TTC549 (cell line): ENCODE measurements around the gene ZNF277.

Experiments used
- FAIRE-seq: peaks from 2 replicates; lab custom pipeline; 2012; peaks lifted over from hg19 to GRCh38; lab: Jason Lieb, UNC

Gene ZNF277

DNA sequence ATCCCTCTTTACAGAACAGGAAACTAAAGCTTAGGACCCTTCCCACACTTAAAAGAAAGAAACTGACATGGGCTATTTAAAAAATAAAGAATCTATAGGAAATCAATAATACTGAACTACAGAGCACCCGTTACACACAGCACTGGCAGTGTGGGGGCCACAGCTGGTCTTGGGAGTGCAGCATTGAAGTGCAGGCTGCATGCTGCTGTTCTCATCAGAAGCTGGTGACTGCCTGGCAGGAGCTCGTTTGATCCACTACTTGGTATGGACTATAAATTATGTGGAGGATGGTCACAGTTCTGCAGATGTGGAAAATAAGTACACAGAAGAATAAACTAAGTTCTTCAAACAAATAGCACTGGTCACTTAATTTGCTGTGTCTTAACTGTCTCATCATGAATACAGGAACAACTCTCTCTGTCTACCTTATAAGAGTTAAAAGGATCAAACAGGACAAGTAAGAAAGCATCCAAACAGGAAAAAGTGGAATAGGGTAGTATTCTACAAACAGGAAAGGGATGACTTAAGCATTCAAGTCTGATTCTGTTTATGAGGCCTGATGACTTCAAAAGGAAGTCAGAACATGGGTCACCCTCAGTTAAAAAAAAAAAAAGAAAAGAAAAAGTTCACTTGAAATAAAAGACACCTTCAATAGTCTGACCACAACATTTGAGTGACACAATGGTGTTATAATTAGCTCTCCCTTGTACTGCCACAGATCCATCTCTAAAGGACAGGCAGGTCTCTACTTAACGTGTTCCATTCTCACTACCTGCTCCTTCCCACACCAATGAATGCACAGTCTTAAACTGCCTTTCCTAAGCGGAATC lies 21.3 kb upstream of the ZNF277 start:
- FAIRE-seq, result no peak

DNA sequence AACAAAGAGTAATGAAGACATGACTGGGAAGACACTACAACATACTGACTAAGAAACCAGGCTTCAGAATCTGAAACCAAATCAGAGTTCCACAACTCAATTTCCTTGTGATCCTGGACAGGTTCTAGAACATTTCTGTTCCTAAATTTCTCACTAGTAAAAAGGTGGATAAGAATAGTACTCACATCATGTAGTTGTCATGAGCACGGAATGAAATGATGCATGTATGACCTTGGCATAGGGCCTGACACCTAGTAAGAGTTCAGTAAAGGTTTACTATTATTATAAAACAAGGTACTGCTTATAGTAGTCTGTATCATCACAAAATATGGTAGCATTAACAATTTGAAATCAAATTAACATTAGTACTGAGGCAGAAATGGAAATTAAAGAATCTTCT lies 20.2 kb upstream of the ZNF277 start:
- no peak for FAIRE-seq

DNA sequence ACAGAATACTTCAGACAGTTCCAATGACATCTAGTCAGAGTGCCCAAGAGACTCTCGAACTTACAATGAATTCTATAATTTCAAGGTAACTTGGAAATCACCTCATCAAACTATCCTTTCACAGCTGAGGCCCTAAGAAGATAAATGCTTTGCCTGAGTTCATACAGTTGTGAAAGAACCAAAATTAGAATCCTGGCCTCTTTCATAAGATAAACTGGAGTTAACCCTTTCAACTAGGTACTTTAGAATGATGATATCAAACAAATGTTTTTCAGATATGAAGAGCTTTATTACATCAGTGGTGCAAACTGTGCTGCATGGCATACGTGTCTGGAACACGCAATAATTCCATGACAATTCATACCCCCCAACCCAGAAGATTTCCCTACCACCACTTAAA lies 18.2 kb upstream of the ZNF277 start:
- no peak for FAIRE-seq

DNA sequence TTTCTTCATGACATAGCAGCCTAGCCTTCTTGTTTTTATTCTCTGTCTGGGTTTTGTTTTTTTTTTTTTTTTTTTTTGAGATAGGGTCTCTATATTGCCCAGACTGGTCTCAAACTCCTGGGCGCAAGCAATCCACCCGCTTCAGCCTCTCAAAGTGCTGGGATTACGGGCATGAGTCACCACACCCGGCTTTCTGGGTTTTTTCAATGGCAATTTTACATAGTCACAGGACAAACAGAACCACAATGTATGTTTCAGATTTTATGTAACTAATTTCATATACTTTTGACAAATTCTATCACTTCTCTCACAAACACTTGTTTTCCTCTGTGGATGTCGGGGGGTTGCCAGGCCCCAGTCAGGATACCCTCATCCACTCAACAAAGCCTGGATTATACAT lies 16.8 kb upstream of the ZNF277 start:
- FAIRE-seq, result no peak

DNA sequence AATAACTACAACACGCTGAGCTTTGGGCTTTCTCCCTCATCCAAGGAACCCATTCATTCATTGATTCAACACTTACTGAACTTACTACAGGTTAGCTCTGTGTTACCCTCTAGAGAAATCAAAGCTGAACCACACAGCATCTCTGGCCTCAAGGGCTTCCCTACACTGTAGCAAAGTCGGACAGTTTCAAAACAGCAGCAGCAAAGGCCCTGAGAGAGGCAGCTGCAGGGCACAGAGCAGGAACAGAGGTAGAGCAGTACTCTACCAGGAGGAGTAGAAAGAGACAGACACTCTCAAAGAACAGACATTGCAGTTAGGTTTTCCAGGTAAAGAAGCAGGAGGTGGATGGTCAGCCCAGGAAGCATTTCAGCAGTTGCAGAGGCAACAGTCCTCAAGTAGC lies 16.4 kb upstream of the ZNF277 start:
- no peak for FAIRE-seq

DNA sequence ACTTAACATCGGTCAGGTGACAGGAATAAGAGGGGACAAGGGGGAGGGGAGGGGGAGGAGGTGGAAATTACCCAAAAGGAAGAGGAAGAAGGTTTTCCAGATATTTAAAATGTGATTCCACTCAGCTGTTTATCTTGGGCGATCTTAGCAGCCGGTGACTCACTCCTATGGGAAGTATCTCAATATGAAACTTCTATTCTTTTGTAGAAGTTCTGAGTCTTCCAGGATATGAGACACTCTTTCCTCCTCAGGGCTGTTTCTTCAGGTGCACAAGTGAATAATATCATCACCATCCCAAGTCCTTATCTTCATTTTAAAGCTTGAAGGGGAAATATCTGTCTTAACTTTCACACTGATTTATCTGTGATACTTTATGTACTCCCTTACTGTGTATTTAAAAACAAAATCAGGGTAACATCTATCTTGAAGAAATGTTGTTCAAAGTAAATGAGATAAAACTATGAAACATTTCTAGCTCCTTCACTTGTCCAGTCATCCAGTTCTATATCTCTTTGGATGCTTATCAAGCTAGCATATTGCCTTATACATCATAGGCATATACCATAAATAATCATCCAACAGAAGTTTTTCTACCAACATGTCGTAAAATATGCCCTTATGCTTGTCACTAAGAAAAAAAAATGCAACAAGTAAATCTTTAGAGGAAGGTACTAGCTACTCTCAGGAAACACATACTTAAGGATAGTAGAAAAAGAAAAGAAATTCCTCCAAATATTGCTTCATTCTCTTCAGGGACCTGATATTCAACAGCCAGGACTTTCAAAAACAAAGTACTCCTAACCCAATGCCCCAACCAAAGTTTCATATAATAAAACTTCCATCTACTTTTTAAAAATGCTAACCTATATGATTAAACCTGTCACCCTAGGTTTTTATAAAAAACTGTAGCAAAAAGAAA lies 14.0 kb upstream of the ZNF277 start:
- no peak for FAIRE-seq

DNA sequence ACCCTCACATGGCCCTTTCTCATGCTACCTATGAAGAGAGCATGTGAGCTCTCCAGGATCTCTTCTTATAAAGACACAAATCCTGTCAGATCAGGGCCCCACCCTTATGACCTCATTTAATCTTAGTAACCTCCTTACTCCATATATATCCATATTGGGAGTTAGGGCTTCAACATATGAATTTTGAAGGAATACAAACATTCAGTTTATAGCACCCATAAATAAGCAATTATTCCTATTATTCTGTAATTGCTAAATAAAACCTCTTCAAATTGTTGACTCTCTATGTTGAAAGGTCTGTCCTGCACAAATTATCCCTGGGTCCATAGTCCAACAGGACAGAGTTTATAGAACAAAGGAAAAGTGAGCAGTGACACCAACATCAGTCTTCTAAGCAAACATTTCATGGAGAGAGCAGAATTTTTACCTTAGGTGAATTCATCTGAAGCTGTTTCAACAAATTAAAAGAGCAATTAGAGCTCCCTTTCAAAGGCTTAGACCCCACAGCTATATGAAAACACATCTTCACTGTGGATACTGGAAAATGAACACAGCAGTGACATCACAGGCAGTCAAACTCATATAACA lies 12.5 kb upstream of the ZNF277 start:
- FAIRE-seq, result no peak

DNA sequence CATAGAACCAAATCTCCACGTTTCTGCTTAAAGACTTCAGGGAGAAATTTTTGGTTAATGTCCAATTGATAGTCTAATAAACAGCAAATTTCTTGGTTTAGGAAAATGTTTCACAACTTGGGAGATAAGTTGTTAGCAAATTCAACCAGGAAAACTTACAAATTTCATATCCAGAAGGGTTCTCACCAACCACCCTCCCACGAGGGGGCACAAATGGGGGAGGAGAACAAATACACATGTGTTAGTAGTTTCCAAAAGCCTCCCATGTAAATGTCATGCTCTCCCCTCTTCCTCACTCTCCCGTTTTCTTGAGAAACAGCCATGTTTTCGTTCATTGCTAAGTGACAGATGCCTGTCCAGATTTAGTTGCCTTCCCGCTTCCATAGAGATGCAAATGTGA lies 10.8 kb upstream of the ZNF277 start:
- no peak for FAIRE-seq

DNA sequence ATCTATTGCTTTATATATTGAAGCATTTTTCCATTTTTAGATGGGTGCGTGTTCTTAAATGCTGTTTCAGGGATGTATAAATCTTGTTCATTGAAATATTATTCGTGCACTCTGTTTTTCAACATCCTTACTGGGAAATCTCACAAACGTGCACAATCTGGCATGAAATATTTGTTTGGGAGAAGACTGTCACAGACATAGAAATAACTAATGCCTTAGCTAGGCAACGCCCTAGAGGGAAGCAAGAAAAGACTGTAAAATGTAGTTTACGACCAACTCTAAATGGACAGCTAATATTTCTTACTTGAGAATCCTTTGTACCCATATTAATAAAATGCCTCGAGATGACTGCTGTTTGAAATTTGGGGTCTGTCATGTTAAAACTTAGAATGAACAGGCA lies 9.2 kb upstream of the ZNF277 start:
- FAIRE-seq, result no peak

DNA sequence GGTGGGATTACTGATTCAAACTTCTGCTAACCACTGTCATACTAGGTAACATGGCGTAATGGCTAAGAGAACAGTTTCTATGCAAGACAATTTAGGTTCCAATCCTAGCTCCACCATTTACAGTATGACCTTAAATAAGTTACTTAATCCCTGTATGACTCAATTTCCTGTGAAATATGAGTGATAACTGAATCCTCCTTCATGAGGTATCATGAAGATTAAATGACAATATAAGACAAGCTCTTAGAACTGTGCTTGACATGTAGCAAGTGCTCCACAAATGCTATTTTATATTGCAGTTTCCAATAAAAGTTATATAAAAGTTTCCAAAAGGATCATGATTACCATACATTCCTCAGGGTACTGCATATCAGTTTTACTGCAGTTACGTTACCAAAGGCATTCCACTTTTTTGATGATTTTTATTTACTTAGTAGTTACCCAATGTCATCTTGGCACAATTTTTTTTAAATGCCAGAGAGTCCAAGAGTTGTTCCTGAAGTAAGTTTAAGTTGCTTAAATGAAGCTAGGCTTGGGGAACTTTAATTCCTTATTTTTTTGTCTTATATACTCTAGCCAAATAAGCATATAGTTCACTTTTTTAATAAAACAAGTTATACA lies 7.3 kb upstream of the ZNF277 start:
- no peak for FAIRE-seq

DNA sequence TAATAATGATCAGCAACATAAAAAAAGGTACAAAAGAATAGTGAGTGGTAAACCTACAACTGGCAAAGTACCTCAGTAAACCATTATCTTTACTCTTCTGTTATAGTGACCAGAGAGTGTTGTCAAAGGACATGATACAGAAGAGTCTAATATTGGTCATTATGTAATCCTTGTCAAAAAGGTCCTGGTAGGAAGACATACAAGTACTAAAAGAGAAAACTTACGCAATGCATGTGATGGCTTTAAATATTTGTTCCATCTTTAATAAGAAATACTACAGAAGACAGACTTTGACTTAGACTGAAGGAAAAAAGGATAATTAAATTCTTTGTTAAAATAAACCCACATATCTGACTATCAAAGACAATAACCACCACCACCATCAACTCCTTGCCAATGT lies 6.8 kb upstream of the ZNF277 start:
- FAIRE-seq, result no peak

DNA sequence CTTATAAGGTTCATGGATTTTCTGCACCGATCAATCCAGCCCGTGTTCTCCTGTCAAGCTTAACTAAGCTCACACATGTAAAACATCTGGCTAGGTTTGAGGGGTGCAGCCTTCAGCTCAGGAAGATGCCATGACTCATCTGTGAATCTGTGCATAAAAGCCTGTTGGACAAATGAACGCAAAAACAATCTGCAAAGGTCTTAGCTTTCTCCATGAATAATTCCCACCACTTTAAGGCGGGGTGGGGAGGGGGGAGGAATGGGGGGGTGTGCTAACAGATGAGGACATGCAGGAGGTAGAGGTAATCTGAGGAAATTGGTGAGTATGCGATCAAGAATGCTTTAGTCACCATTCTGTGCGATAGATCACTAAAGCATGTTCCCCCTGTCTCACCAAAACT lies 5.1 kb upstream of the ZNF277 start:
- FAIRE-seq, result no peak

DNA sequence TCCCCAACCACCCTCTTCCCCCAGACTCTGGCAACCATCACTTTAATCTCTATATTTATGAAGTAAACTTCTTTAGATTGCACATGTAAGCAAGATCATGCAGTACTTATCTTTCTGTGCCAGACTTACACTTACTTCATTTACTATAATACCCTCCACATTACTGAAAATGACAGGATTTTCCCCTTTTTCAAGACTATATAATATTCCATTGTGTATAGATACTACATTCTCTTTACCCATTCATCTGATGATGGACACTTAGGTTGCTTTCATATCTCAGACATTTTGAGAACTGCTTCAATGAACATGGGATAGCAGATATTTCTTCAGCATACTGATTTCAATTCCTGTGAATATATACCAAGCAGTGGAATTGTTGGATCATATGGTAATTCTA lies 4.7 kb upstream of the ZNF277 start:
- FAIRE-seq, result no peak

DNA sequence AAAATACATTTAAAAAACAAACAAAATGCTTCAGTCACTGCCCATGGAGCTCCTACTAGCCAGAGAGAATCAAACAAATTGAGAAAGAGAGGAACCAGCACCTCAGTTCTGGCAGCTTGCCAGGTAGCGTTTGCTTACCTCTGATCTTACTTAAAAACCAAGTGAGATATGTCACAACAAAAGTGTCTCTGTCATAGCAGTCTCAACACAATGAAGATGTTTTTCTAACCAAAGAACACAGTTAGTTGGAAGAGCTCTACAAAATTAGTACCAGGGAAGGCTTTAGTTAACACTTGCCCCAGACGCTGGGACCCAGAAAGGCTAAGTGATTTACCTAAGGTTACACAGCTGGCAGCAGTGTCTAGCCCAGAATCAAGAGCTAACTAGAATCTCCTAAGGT lies 3.7 kb upstream of the ZNF277 start:
- FAIRE-seq, result no peak

DNA sequence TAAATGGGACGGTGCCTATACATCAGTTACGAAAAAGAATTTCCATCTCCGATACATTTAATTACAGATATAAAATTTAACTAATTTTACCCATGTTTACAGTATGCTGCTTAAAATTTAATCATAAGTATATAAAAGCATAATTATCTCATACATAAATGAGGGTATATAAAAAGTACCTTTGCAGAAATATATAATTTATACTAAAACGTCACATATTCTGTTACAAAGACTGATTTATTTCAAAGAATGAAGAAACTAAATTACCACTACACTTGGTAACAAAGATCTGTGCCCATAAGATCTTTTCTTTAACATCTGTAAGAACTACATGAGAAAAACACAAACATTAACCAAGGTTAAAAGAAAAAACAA lies 3.1 kb upstream of the ZNF277 start:
- FAIRE-seq, result no peak

DNA sequence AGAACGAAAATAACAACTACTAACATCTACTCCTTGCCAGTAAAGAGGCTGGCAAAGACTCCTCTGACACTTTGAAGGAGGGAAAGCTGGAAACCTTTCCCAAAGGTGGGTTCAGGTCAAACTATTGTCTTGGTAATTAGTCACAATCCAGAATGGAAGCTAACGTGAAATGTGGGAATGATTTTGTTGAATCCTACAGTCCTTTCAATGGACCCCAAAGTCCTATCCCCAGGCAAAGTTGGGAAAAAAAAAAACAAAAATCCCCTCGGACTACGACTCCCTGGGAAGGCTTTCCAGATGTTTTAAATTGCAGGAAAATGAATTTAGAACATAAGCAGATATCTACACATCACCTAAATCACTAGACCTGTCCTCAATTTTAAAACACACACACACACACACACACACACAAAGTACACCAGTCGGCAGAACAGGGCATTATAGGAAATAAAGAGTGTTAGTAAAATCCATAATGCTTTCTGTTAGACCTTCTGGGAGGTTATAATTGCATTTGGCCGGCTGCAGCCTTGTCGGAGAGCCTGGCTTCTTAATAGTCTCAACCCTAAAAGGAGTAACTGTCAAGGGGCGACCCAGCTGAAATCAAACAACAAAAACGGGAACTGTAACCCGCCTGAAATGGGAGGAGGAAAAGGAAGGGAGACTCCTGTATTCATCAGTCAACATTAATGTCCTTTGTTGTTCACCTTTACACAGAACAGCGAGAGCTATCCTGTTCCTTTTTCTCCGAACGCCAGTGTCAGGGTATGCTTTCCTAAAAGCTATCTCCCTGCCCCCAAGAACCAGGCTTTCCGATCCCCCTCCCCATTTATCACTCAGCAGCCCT lies 1.8 kb upstream of the ZNF277 start:
- FAIRE-seq, result no peak

DNA sequence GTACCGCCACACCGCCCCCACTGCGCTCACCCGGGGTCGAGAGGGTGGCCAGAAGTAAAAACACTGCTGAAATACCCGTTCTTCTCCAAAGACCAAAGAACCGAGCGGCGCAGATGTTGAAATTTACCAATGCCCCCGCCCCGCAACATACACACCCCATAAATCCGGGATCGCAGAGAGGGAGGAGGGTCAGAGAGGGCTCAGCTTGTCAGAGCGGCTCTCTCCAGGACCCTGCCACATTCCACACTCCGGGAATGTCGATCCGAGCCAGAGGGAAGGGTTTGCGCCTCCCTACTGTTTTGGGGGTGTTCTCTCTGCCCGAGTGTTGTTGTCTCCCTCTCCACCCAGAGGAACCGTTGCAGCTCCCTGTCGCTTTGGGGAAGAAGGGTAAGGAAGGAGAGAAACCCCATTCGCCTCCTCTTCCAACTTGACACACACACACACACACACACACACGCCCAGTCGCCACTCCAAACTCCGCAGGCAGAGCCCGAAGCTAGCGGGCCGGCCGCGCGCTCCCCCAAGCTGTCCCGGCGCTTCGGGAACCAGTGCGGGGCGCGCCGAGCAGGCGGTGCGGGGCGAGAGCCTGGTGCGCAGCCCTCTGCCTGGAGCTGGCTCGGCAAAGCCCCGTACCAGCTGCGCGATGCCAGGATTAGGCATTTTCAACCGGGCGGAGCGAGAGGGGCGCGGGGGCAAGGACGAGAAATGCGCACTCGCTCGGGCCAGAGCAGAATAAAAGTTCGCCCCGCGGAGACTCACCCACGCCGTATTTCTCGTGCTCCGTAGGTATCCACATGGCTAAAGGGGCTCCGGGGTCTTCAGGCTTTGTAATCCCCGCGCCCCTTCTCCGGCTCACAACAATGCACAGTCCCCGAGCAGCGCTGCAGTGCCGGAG lies 905 bp upstream of the ZNF277 start:
- no peak for FAIRE-seq

DNA sequence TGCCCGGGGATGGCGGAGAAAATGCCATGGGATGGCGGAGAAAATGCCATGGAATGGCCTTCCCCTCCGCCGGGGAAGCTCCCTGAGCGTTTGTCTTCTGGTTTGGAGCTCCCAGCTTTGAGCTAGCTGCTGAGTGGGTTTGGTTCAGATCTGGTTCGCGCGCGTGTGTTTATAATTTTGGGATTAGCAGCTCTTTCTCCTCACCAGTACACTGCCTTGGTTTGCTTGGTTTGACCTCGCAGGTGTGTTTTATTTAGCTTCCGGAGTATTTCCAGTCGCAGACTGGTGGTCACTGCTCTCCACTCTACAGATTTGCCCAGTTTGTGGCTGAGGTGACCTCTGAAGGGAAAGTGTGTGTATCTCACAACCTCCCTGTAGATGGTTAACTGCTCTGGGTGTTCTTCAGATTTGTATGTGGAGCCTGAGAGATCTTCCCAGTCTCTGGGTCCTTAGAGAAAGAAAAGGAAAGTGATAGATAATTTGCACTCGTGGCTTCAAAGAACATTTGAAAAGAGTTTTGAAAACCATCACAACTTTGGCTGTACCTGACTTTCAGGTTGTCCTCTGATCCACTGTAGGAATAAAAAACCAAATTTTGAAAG lies 597 bp downstream of the ZNF277 start:
- no peak for FAIRE-seq

DNA sequence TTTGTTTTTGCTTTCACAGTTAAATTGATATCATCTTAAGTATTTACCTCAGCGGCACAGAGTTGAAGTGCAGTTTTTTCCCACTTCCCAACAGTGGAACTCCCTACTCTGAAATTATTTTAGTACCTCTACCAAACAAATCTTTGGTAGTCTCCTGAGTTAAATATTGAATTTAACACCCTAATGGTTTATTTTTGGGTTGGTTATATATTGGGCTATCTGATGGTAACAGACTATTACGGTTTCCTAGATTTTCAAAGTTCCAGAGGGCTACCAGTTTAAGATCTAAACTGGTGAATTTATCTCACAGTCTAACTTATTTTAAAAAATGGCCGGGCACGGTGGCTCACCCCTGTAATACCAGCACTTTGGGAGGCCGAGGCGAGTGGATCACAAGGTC lies 1.3 kb downstream of the ZNF277 start:
- no peak for FAIRE-seq

DNA sequence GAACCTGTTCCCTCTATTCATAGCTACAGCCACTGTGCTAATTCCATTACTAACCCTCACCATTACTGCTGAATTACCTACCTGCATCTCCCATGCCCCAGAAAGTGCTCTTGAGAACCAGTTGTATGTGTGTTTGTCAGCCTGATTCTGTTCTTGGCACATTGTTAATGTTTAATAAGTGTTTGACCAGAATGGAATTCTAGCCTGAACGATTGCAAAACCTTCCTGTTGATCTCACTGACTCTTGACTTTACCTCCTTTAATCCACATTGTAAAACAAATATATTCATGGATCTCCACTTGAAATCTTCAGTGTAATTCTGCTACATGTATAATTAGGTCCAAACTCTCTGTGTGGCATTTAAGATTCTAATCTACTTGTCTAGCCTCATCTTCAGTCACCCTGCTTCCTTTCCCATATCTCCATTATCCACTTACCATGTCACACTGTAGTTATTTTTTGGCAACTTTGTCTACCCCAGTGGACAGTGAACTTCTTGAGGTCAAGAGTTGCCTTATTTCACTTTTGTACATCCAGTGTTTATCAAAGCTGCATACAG lies 4.9 kb downstream of the ZNF277 start:
- FAIRE-seq, result no peak
